Measurements from ENCODE around the gene KCNJ18.
"Not testable (repeated sequence)": the region's sequence is repeated elsewhere in the genome, so short reads cannot be mapped to it uniquely, and the experiment has no call there.

KCNJ18 gene

DNA sequence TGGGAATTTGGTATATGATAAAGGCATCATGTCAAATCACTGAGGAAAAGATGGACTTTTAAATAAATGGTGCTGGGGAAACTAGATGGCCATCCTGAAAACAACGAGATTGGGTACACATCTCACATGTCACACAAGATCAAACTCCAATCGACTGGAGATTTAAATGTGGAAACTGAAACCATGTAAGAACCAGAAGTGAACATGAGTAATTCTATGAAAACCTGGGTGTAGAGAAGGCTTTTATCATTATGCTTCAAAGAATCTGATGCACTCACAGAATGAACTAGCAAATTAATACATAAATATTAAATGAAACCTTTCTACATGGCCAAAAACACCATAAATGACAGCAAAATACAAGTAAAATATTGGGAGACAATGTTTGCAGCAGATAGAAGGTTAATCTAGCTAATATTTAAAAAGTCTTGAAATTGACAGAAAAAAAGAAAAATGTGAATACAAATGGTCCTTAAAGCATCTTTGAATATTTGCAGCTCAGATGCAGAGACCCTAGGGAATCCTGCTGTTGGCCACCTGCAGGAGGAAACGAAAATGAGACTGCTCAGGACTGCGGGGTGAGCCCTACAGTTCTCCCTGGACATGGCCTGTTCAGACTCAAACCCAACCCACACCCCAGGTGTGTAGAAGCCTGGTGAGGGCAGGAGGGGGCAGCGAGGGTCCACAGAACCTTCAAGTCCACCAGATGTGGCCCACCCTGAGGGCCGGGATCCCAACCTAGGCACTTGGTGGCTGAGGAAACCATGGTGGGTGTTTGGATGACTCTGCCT lies 32.1 kb downstream of the KCNJ18 start:
- not testable (repeated sequence) for DNase-seq

- not testable (repeated sequence) for DNase-seq
Measured at GRCh38 chr17:21731076-21731475, 38.8 kb downstream of the KCNJ18 start.

DNA sequence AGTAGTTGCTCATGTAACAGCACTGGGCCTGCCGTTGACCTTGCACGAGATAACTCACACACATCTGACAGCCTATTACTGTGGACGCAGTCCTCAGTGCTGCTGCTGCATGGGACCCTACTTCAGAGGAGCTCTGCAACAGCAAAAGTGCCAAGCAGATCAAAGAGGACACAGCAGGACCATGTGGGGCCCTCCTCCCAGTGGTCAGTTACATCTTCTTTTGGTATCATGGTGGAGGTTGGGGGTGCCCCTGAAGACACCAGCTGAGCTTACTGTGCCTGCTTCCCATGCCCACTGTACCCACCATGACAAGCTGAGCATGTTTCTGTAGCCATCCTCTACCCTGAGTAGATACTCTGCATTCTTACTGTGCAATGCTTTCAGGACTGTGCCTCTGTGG lies 41.6 kb downstream of the KCNJ18 start:
- DNase-seq, result not testable (repeated sequence)

- DNase-seq, result not testable (repeated sequence)
Measured at GRCh38 chr17:21735814-21736213, 43.5 kb downstream of the KCNJ18 start.

DNA sequence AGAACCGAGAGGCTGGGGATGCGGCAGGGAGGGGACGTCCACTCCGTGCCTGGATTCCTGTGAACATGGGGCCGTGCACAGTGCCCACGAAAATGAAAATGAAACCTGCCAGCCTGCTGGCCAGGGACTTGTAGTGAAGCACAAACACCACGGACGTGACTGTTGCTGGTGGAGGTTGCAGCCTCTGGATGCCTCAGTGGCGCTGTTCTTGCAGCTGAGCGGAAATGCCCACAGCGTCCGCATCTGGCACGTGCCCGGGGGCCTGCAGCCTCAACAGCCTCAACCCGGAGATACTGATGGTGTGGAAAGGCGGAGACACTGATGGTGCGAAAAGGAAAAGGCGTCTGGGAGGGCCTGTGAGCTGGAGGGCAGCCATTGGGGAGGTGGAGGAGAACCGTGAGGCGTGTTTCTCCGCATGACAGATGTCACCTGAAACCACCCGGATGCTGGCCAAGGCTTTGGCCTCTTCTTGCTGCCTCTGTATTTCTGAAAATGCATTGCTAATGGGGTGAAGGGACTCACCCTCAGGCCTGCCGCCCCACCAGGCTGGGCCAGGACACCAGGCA lies 44.8 kb downstream of the KCNJ18 start:
- not testable (repeated sequence) for DNase-seq

GRCh38 chr17:21738241-21738640 lies 45.9 kb downstream of the KCNJ18 start:
- DNase-seq, result not testable (repeated sequence)

DNA sequence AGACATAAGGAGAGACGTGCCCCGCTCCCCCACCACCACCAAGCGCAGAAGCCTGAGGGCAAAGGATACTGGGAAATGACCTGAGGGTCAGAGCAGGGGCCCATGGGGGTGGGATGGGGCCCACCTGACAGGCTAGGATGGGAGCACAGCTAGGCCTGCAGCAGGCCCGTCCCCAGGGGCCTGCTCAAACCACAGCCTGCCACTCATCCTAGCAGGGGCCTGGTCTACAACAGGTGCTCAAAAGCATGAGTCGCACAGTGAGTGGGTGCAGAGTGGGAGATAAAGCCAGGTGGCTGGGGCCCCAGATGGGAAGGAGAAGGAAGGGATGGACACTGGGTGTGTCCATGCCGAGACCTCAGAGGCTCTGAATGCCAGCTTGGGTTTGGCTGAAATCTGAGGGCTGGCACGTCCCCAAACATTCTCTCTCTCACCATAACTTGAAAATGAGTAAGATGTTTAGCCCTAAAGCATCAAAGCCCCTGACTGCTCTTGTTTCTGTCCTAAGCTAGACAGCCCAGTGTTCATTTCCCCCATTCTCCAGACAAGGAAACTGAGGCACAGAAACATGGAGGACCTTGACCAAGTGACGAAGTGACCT lies 46.7 kb downstream of the KCNJ18 start:
- not testable (repeated sequence) for DNase-seq

DNA sequence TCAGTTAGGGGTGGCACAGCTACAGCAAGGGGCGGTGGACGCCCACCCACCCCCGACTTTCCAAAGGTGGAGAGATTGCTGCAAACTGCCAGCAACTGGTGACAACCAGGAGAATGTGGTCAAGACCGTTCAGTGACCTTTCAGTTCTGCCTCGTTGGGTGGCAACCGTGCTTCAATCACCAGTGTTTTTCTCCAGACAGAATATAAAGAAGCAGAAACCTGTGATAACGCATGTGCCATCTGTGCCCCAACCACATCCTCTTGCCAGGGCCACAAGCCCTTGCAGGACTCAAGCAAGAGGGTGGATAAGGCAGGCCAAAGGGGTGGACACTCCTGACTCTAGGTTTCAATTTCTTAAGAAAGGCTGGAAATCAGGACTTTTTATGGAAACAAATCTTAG lies 47.2 kb downstream of the KCNJ18 start:
- not testable (repeated sequence) for DNase-seq

DNA sequence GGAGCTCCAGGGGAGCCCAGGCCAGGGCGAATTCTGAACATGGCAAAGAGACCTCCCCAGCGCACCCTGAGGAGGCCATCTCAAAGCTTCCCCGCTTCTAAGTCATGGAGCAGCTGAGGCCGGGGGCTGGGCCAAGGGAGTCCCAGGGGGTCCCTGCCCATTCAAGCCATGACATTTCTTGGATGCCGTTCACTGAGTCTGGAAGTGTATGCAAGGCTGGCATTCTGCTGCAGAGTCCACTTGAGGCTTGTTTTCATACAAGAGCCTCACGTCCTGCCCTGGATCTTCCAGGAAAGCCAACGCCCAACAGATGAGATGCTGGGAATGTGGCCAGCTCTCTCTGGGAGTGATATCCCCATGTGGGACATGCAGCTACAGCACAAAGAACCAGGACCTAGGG lies 48.5 kb downstream of the KCNJ18 start:
- DNase-seq, result not testable (repeated sequence)

GRCh38 chr17:21741520-21741919 lies 49.2 kb downstream of the KCNJ18 start:
- not testable (repeated sequence) for DNase-seq

DNA sequence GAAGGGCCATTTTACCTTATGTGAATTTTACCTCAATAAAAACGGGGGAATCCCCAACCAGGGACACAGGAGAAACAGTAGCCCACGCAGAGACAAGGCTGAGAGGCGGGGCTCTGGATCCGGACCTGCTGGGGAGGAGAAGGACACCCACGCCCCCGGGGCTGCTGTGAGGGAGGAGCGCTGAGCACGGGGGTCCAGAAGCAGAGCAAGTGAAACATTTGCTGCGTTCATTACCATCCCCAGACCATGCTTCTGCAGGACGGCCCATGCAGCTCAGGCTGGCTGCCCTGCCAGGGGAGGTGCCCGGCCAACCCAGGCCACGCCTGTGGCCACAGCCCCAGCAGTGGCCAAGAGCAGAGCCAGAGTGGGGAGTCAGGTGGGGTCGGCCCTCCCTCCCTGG lies 50.0 kb downstream of the KCNJ18 start:
- TF ChIP-seq POLR2A (IDR thresholded peaks at IDR 0.05; ENCODE audit: low read length) (no peak), GATA1 (IDR thresholded peaks at IDR 0.05; ENCODE audit: low read depth, low read length) (no peak)
- DNase-seq, result no peak

DNA sequence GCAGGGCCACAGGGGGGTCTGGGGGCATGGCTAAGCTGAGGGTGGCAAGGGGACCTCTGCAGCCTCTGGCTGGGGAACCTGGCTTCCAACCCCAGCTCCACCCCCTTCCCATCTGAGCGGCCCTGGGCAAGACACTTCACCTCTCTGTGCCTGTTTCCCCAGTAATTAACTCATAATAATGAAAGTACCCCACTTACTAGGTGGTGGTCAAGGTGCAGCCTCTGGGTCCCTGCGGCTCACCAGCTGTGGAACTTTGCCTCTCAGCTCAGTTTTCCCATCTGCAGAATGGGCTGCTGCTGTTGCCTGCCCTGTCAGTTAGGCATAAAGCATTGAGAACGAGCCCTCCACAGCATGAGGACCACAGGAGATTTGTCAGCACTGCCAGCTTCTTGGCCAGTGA lies 51.8 kb downstream of the KCNJ18 start:
- DNase-seq, result not testable (repeated sequence)

DNA sequence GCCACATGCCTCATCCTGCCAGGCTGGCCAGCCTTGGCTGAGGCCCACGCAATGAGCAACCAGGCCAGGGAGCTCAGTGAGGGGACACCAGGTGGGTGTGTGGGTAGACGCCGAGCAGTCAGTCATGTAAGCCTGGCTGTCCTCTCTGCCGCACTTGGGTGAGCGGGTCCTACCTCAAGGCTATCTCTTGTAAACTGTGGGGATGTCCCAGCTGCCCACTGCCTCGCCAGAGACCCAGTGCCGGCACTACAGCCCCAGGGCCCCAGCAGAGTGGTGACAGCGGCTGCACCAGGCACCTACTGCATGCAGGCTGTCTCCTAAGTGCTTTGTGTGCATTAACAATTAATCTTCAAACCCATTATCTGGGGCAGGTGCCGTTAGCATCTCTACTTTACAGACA lies 52.3 kb downstream of the KCNJ18 start:
- DNase-seq, result not testable (repeated sequence)

GRCh38 chr17:21745385-21746054 lies 53.2 kb downstream of the KCNJ18 start:
- DNase-seq, result not testable (repeated sequence)

DNA sequence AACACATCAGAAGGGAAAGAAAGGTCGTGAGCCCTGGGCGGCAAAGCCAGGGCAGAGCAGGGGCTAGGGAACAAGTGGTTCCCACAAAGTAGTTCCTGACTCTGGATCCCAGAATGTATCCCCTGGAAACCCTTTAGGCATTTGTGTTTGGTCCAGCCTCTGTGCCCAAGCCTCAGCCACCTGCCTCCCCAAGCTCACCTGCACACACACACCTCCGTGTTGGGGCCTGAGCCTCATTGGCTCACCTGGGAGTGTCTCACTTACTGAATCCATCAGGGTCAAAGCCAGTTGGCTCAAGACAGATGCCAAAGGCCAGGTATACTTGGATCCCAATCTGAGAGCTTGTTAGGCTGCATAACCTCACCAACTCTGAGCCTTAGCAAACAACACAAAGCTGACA lies 54.1 kb downstream of the KCNJ18 start:
- DNase-seq, result not testable (repeated sequence)

GRCh38 chr17:21747195-21747915 lies 55.0 kb downstream of the KCNJ18 start:
- DNase-seq, result not testable (repeated sequence)

DNA sequence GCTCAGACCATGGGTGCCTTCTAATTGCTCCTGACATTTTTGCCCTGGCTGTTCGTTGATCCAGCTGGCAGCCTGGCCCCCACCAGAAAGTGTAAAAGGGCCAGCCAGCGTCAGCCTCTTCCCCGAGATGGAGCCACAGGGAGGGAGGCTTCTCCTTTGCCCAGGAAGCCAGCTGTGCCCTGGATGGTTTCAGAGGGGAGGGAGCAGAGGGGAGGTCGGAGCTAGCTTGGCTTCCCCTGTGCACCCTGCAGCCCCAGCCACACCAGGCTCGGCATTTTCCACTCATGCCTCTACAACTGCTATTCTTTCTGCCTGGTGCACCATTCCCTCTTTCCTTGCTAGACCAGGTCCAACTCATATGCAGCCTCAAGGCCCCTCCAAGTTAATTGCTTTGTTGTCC lies 56.4 kb downstream of the KCNJ18 start:
- not testable (repeated sequence) for DNase-seq

- DNase-seq, result not testable (repeated sequence)
Measured at GRCh38 chr17:21749696-21750531, 57.6 kb downstream of the KCNJ18 start.

DNA sequence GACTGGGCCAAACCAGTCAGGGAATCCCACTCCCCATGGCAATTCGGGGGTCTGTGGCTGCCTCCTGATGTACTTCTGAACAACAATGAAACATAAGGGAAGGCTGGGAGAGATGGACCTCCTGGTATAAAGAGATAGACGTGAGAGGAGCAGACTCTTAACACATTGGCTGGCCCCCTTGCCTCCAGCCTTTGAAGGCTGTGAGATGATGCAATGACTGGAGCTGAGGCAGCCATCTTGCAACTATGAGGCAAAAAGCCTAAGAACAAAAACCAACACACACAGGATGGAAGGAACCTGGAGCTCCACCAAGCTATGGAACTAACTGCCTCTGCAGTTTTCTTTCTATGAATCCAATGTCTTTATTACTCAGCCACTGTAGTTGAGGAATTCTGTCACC lies 58.8 kb downstream of the KCNJ18 start:
- DNase-seq, result not testable (repeated sequence)
